ENCODE data around the gene HAGH. TPM values are rescaled to one million over a fixed set of nuclear protein-coding genes. Genes with fewer than 3 reads are reported as not detected.

The HAGH gene
- total and polyA plus RNA-seq, 12 donors = 115 to 179 (median 161) TPM

DNA sequence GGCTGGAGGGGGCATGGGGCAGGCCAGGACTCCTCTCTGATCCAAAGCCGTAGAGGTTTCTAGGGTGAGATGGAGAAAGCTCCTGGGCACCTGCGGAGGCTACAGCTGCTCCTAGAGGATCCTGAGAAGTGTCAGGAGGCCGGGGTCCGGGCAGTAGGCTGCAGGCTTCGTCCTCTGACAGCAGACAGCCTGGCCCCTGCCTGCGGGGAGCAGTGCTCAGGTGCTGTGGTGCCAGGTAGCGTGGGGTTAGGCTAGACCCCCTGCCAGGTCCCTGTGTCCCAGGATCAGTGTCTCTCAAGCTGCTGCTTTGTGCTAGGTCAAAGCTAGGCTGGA is 52.2 kb downstream of the HAGH start:
- no peak for ATAC-seq
- 87 to 89% methylated on average over 7 of the region's 7 CpGs for WGBS, 2 donors

GRCh38 chr16:1773703-1774447 is 52.8 kb downstream of the HAGH start:
- peak overlapping the region; percentile 88 to 100 (median 98) for H3K4me3 ChIP-seq
- WGBS, 2 donors = 14 to 15% methylated on average over 40 to 45 of the region's 45 CpGs
- H3K9me3 ChIP-seq = no peaks in the 10 kb centered on the region
- TF ChIP-seq CTCF (IDR thresholded peaks at IDR 0.05) = peak in 1 of 9 donors; percentile 9
- no peak for DNase-seq
- H3K36me3 ChIP-seq = peaks cover 0 to 52% (median 17%) of the 10 kb centered on the region in 9 donors
- ATAC-seq = peak in 2 of 8 donors; percentile 0 to 1
- no peaks in the 10 kb centered on the region for H3K27me3 ChIP-seq
- H3K27ac ChIP-seq = peak overlapping the region; percentile 89 to 99 (median 97)
- intact Hi-C loops (cut with DNase I) = loop anchor here in 1 of 10 donors (5.0 kb wide), 1 partner anchor 67 kb away; the partner anchor contains the start of gene MAPK8IP3
- H3K4me1 ChIP-seq = peaks cover 27 to 46% (median 39%) of the 10 kb centered on the region in 9 donors

More for the DNA sequence above, 52.2 kb downstream of the HAGH start:
- H3K27ac ChIP-seq = peak overlapping the region in 4 of 10 donors; percentile 94 to 99 (median 98)
- H3K36me3 ChIP-seq = peaks cover 0 to 52% (median 15%) of the 10 kb centered on the region in 9 donors
- H3K4me3 ChIP-seq = peak overlapping the region in 8 of 10 donors; percentile 88 to 100 (median 97)
- TF ChIP-seq CTCF (IDR thresholded peaks at IDR 0.05) = no peak
- no peaks in the 10 kb centered on the region for H3K9me3 ChIP-seq
- intact Hi-C loops (cut with DNase I) = loop anchor here in 1 of 10 donors (5.0 kb wide), 1 partner anchor 67 kb away; the partner anchor contains the start of gene MAPK8IP3
- peaks cover 27 to 47% (median 39%) of the 10 kb centered on the region in 9 donors for H3K4me1 ChIP-seq
- peak in 1 of 2 donors; percentile 9 for DNase-seq
- no peaks in the 10 kb centered on the region for H3K27me3 ChIP-seq

GRCh38 chr16:1772908-1773702 is 53.5 kb downstream of the HAGH start, which contains the start of gene MRPS34:
Gene MRPS34 (minus strand): TSS chr16:1773134. CDS start chr16:1773119, 15 bp downstream.
- Histone ChIP-seq H3K36me3 (peaks cover 0 to 52% (median 19%) of the 10 kb centered on the region in 9 donors), H3K9me3 (no peaks in the 10 kb centered on the region), H3K4me1 (peaks cover 27 to 46% (median 39%) of the 10 kb centered on the region in 9 donors), H3K27me3 (no peaks in the 10 kb centered on the region), H3K27ac (peak within 1 kb of the TSS; percentile 89 to 99 (median 97)), H3K4me3 (peak within 1 kb of the TSS; percentile 88 to 100 (median 98))
- peak; percentile 51 to 78 (median 66) for ATAC-seq
- intact Hi-C loops (cut with DNase I) = loop anchor here in 1 of 10 donors (5.0 kb wide), 1 partner anchor 66 kb away; the partner anchor contains the start of gene MAPK8IP3
- peak; percentile 79 to 86 for DNase-seq
- peak; percentile 35 to 86 (median 73) for TF ChIP-seq CTCF (IDR thresholded peaks at IDR 0.05)
- 0% methylated on average over 99 to 108 of the region's 108 CpGs for WGBS, 2 donors
